Stimulated activated CD4-positive, alpha-beta T cell treated with anti-CD3 and anti-CD28 coated beads, Interleukin-4, amount 100 ng/mL, for 48 hours (primary cell): ENCODE results near the gene NRG2.

Source experiments
- DNase-seq, 2 donors: peaks; one replicate each; pipeline ENCODE4 v3.0.0-alpha.2; 2020; ENCODE audit warnings: low read depth in 2 of 2

Gene NRG2

GRCh38 chr5:140041099-140041491 is 2.0 kb downstream of the NRG2 start:
- no peak for DNase-seq

GRCh38 chr5:140040358-140040757 is 2.7 kb downstream of the NRG2 start:
- no peak for DNase-seq

- no peak for DNase-seq
Measured at GRCh38 chr5:140039561-140039960, 3.5 kb downstream of the NRG2 start.

GRCh38 chr5:140038373-140038957 is 4.6 kb downstream of the NRG2 start:
- DNase-seq = no peak

- no peak for DNase-seq
Measured at GRCh38 chr5:140037012-140037411, 6.1 kb downstream of the NRG2 start.

GRCh38 chr5:140035881-140036280 is 7.2 kb downstream of the NRG2 start:
- no peak for DNase-seq

- DNase-seq = no peak
Measured at GRCh38 chr5:140033037-140033760, 9.9 kb downstream of the NRG2 start.

- no peak for DNase-seq
Measured at GRCh38 chr5:140032296-140032695, 10.8 kb downstream of the NRG2 start.

GRCh38 chr5:140027807-140028206 is 15.3 kb downstream of the NRG2 start:
- DNase-seq = no peak

- no peak for DNase-seq
Measured at GRCh38 chr5:140025736-140026135, 17.4 kb downstream of the NRG2 start.

GRCh38 chr5:140024928-140025327 is 18.2 kb downstream of the NRG2 start:
- DNase-seq = no peak

- DNase-seq = no peak
Measured at GRCh38 chr5:140023611-140024191, 19.4 kb downstream of the NRG2 start.

- no peak for DNase-seq
Measured at GRCh38 chr5:140020601-140021177, 22.4 kb downstream of the NRG2 start.

GRCh38 chr5:140018920-140019644 is 24.0 kb downstream of the NRG2 start:
- DNase-seq = no peak

GRCh38 chr5:140018517-140018916 is 24.6 kb downstream of the NRG2 start:
- no peak for DNase-seq

GRCh38 chr5:140018096-140018481 is 25.0 kb downstream of the NRG2 start:
- DNase-seq = no peak

- no peak for DNase-seq
Measured at GRCh38 chr5:140017397-140018095, 25.6 kb downstream of the NRG2 start.

GRCh38 chr5:140015706-140016105 is 27.4 kb downstream of the NRG2 start:
- DNase-seq = no peak

- no peak for DNase-seq
Measured at GRCh38 chr5:140014751-140015150, 28.3 kb downstream of the NRG2 start.

GRCh38 chr5:140013536-140013935 is 29.6 kb downstream of the NRG2 start:
- DNase-seq = no peak

- DNase-seq = no peak
Measured at GRCh38 chr5:140012443-140012842, 30.7 kb downstream of the NRG2 start.
